Left renal pelvis (tissue), 4 donors: Measurements from ENCODE around the gene TNFAIP2. TPM values are rescaled to one million over a fixed set of nuclear protein-coding genes. Genes with fewer than 3 reads are reported as not detected.

Experiments
- DNase-seq, 4 donors: peaks; one replicate each; pipeline ENCODE4 v3.0.0-alpha.2; 2013; ENCODE audit warnings: low read depth in 4 of 4, low spot score in 3 of 4
- polyA plus RNA-seq, 4 donors: library from polyadenylated mRNA; unstranded; fragments of 120-200 nt; gene quantifications; one replicate each; pipeline ENCODE4 v1.2.1, GENCODE V29; 2013; ENCODE audit not compliant: insufficient read length in 4 of 4

Gene TNFAIP2
- polyA plus RNA-seq, 4 donors: 31.7 to 52.7 (median 44.7) TPM

GRCh38 chr14:103177376-103177775, 54.1 kb downstream of the TNFAIP2 start:
- DNase-seq: no peak

GRCh38 chr14:103178521-103178920, 55.3 kb downstream of the TNFAIP2 start:
- DNase-seq: no peak

DNA sequence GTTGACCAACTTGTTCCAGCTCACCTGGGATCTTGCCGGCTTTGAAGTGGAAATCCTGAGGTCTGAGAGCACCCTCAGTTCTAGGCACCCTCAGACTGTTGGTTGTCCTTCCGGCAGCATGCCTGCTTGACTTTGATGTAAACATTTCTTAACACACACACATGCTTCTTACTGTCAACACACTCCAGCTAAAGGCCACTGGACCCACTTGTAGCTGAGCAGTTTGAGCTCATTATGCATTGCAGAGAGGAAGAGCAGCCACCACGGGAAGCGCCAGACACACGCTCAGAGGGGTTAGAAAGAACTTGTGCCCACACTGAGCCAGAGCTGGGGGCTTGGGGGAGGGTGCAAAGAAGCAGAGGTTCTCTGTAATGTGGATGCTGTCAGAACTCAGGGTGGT, 55.8 kb downstream of the TNFAIP2 start:
- no peak for DNase-seq

- DNase-seq: no peak
Observed at GRCh38 chr14:103180331-103180730, 57.1 kb downstream of the TNFAIP2 start.

DNA sequence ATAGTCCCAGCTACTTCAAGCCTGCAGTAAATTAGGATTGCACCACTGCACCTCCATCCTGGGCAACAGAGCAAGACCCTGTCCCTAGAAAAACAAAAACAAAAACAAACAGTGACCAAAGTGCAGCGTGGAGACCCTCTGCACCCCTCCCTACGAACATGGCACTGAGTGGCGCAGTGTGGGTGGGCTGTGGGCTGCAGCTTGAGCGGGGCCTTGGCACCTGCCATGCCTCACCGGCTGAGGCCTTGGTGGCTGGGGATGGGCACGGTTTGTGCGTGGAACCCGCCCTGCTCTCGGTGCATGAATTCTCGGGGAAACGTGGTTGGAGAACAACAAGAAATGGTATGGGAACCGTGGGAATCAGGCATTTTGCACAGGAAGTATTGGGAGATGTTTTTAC, 60.8 kb downstream of the TNFAIP2 start:
- no peak for DNase-seq

- no peak for DNase-seq
Observed at GRCh38 chr14:103185051-103186029, 62.1 kb downstream of the TNFAIP2 start.

DNA sequence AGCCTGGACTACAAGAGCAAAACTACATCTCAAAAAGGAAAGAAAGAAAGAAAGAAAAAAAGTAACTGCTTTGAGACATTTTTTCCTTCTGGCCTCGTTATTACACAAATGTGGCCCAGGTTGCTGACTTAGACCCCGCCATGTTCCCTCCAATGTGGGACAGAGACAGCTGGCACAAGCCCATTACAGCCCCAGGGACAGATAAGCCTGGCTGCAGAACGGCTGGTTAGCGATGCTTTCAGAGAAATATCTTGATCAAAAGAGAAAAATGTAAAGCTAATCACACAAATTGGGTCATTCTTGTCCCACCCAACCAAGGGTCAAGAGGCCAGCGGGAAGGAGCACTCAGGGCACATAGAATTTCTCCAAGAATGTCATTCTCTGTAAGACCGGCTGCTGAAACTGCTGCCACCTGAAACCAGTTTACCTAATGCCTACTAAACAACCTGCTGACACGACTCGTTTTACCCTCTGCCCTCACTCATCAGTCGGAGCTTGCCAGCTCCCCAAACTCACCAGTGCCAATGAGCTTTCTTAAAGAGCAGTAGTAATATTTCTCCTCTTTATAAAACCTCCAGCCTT, 63.1 kb downstream of the TNFAIP2 start:
- no peak for DNase-seq

Other genes with a start within 250 kb of the TNFAIP2 start
- gene AMN, start 200.8 kb upstream of the TNFAIP2 start, polyA plus RNA-seq: 10 to 100 TPM in 3 of 4 donors, under 1 TPM in 1; 0.75 to 42.1 (median 20.2) TPM
- 10 to 100 TPM; 66.5 to 84.8 (median 74.8) TPM for gene CDC42BPB, start 65.9 kb upstream of the TNFAIP2 start, polyA plus RNA-seq
- gene LBHD2, start 39.3 kb upstream of the TNFAIP2 start, polyA plus RNA-seq: not detected
- 1 to 10 TPM in 2 of 4 donors, under 1 TPM in 2; 0.70 to 5.3 (median 1.8) TPM for gene EXOC3L4, start 28.7 kb upstream of the TNFAIP2 start, polyA plus RNA-seq
- gene EIF5, start 210.8 kb downstream of the TNFAIP2 start, polyA plus RNA-seq: 100 to 1,000 TPM in 3 of 4 donors, 10 to 100 TPM in 1; 99.2 to 257 (median 246) TPM